ENCODE results near the gene RIPK1.
A peak's percentile ranks its signal among the peaks of the same experiment; 100 is the strongest.

Gene RIPK1

DNA sequence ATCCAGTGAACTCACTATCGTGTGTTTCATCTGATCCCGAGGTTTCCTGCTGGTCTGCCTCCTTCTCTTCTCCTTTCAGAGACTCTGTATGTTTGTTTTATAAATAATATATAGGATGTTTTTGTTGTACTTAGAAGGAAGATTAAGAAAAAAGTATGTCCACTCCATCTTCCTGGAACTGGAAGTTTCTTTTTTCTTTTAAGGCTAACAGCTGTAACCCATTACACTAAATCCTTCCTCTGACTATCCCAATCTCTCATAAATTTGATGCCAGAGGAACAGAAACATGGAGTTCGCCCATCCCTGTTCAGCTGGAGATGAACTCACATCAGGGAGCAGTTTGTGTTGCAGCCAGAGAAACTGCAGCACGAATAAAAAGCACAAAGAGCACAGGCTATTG lies 20.7 kb downstream of the RIPK1 start:
- no peaks in the 10 kb centered on the region for H3K27me3 ChIP-seq (ENCODE audit: control insufficient read depth in 1 of 2, insufficient read depth in 2 of 2, low read length in 2 of 2)
- no peak overlapping the region for H3K9ac ChIP-seq (ENCODE audit: low read length)
- no peak overlapping the region for H3K27ac ChIP-seq (ENCODE audit: low read depth, low read length)
- H3K4me1 ChIP-seq (ENCODE audit: insufficient read depth, low read length), result peaks cover 4% of the 10 kb centered on the region
- H3K4me3 ChIP-seq (ENCODE audit: low read depth in 1 of 2, low read length in 2 of 2), result no peak overlapping the region
- H3K9me3 ChIP-seq (ENCODE audit: low read length), result no peaks in the 10 kb centered on the region
- H3K36me3 ChIP-seq (ENCODE audit: insufficient read depth, low read length), result peaks cover 53% of the 10 kb centered on the region

GRCh38 chr6:3090013-3090412 lies 21.7 kb downstream of the RIPK1 start:
- H3K27me3 ChIP-seq (ENCODE audit: control insufficient read depth in 1 of 2, insufficient read depth in 2 of 2, low read length in 2 of 2), result no peaks in the 10 kb centered on the region
- H3K4me3 ChIP-seq (ENCODE audit: low read depth in 1 of 2, low read length in 2 of 2), result no peak overlapping the region
- H3K27ac ChIP-seq (ENCODE audit: low read depth, low read length), result no peak overlapping the region
- H3K4me1 ChIP-seq (ENCODE audit: insufficient read depth, low read length), result peaks cover 4% of the 10 kb centered on the region
- H3K9me3 ChIP-seq (ENCODE audit: low read length), result no peaks in the 10 kb centered on the region
- no peak overlapping the region for H3K9ac ChIP-seq (ENCODE audit: low read length)
- peaks cover 45% of the 10 kb centered on the region for H3K36me3 ChIP-seq (ENCODE audit: insufficient read depth, low read length)

- Histone ChIP-seq H3K27ac (ENCODE audit: low read depth, low read length) (no peak overlapping the region), H3K4me1 (ENCODE audit: insufficient read depth, low read length) (no peaks in the 10 kb centered on the region), H3K36me3 (ENCODE audit: insufficient read depth, low read length) (peaks cover 27% of the 10 kb centered on the region), H3K9me3 (ENCODE audit: low read length) (no peaks in the 10 kb centered on the region), H3K9ac (ENCODE audit: low read length) (no peak overlapping the region), H3K4me3 (ENCODE audit: low read depth in 1 of 2, low read length in 2 of 2) (no peak overlapping the region), H3K27me3 (ENCODE audit: control insufficient read depth in 1 of 2, insufficient read depth in 2 of 2, low read length in 2 of 2) (no peaks in the 10 kb centered on the region)
Observed at GRCh38 chr6:3094815-3095214, 26.5 kb downstream of the RIPK1 start.

DNA sequence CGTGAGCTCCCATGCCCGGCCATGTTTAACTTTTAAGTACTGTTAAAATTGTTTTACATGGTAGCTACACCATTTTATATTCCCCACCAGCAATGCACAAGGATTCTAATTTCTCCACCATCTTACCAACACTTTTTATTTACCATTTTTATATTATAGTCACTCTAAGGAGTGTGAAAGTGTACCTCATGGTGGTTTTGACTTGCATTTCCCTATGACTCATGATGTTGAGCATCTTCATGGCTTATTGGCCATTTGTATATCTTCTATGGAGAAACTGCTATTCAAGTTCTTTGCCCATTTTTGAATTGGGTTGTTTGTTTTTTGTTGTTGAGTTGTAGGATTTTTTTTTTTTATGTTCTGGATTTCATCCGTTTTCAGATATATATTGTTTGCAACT lies 34.6 kb downstream of the RIPK1 start:
- no peak overlapping the region for H3K9ac ChIP-seq (ENCODE audit: low read length)
- H3K4me1 ChIP-seq (ENCODE audit: insufficient read depth, low read length), result no peaks in the 10 kb centered on the region
- H3K9me3 ChIP-seq (ENCODE audit: low read length), result no peaks in the 10 kb centered on the region
- no peak overlapping the region for H3K4me3 ChIP-seq (ENCODE audit: low read depth in 1 of 2, low read length in 2 of 2)
- no peak overlapping the region for H3K27ac ChIP-seq (ENCODE audit: low read depth, low read length)
- peaks cover 58% of the 10 kb centered on the region for H3K36me3 ChIP-seq (ENCODE audit: insufficient read depth, low read length)
- H3K27me3 ChIP-seq (ENCODE audit: control insufficient read depth in 1 of 2, insufficient read depth in 2 of 2, low read length in 2 of 2), result no peaks in the 10 kb centered on the region

DNA sequence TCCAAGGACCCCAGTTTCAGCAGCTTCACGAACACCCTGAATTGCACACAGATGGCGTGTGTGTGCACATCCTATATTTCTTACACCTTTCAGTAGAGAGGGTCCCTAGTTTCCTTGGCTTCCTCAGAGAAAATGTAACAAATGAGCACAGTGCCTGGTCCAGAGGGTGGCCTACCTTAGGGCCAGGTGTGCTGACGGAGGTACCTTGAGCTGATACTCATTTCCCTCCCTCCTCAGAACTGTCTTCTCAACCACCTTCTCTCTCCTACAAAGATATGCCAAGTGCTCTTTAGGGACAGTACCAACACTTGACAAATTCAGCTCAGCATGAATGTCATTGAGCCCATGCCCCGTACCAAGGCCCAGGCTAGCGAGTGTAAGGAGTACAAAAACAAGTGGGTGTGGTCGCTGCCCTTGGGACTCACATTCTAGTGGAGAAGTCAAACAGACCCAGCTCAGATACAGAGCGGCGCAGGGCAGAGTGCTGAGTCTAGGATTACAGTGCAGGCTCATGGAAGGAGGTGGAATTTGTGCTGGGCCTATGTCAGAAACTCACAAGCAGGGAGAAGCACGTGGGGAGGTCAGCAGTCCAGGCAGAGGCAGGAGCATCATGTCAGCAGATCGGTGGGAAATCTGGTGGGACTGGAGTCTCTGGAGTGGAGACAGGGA lies 40.6 kb downstream of the RIPK1 start:
- Histone ChIP-seq H3K4me3 (ENCODE audit: low read depth in 1 of 2, low read length in 2 of 2) (no peak overlapping the region), H3K4me1 (ENCODE audit: insufficient read depth, low read length) (no peaks in the 10 kb centered on the region), H3K27ac (ENCODE audit: low read depth, low read length) (no peak overlapping the region), H3K9ac (ENCODE audit: low read length) (no peak overlapping the region), H3K9me3 (ENCODE audit: low read length) (no peaks in the 10 kb centered on the region), H3K36me3 (ENCODE audit: insufficient read depth, low read length) (peaks cover 80% of the 10 kb centered on the region), H3K27me3 (ENCODE audit: control insufficient read depth in 1 of 2, insufficient read depth in 2 of 2, low read length in 2 of 2) (no peaks in the 10 kb centered on the region)

DNA sequence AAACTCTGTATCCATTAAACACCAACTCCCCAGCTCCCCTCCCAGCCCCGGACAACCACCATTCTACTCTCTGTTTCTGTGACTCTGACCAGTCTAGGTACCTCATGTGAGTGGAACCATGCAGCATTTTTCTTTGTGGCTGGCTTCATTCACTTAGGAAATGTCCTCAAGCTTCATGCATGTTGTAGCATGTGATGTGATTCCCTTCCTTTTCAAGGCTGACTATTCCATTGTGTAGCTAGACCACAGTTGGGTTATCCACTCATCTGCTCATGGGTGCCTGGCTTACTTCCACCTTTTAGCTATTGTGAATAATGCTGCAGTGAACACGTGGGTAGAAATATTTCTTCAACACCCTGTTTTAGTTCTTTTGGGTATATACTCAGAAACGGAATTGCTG lies 41.5 kb downstream of the RIPK1 start:
- Histone ChIP-seq H3K4me3 (ENCODE audit: low read depth in 1 of 2, low read length in 2 of 2) (no peak overlapping the region), H3K9me3 (ENCODE audit: low read length) (no peaks in the 10 kb centered on the region), H3K27me3 (ENCODE audit: control insufficient read depth in 1 of 2, insufficient read depth in 2 of 2, low read length in 2 of 2) (no peaks in the 10 kb centered on the region), H3K9ac (ENCODE audit: low read length) (no peak overlapping the region), H3K36me3 (ENCODE audit: insufficient read depth, low read length) (peaks cover 81% of the 10 kb centered on the region), H3K27ac (ENCODE audit: low read depth, low read length) (no peak overlapping the region), H3K4me1 (ENCODE audit: insufficient read depth, low read length) (no peaks in the 10 kb centered on the region)

DNA sequence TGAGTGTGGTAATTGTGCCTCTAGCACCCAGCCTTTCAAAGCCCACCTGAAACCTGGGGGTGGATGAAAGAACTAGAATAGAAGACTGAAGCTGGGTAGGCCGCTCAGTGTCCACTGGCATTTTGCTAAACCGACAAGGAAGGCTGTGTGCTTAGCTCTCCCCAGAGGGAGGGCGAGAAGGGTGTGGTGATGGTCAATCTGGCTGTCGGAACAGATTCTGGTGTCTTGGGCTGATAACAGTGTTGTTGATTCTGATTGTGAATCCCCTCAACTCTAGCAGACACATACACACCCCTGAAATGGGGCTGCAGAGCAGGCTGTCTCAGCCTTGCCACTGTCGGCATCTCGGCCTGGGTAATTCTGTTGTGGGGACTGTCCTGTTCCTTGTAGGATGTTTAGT lies 46.1 kb downstream of the RIPK1 start:
- H3K9me3 ChIP-seq (ENCODE audit: low read length), result no peaks in the 10 kb centered on the region
- no peaks in the 10 kb centered on the region for H3K27me3 ChIP-seq (ENCODE audit: control insufficient read depth in 1 of 2, insufficient read depth in 2 of 2, low read length in 2 of 2)
- H3K27ac ChIP-seq (ENCODE audit: low read depth, low read length), result no peak overlapping the region
- H3K4me1 ChIP-seq (ENCODE audit: insufficient read depth, low read length), result peaks cover 10% of the 10 kb centered on the region
- no peak overlapping the region for H3K4me3 ChIP-seq (ENCODE audit: low read depth in 1 of 2, low read length in 2 of 2)
- no peak overlapping the region for H3K9ac ChIP-seq (ENCODE audit: low read length)
- peaks cover 42% of the 10 kb centered on the region for H3K36me3 ChIP-seq (ENCODE audit: insufficient read depth, low read length)

DNA sequence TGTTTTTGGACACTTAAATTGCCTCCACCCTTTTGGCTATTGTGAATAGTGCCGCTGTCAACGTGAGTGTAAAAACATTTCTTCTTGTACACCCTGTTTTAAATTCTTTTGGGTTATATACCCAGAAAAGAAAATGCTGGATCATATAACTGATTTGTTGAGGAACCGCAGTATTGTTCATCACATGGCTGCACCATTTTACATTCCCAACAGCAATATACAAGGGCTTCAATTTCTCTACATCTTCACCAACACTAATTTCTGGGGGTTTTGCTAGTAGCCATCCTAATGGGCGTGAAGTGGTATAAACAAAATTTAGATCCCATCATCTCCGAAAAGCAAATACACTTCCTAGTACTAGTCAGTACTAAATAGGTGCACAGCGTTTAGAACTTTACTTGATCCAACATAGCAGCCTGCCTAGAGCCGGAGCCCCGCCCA lies 49.6 kb downstream of the RIPK1 start:
- Histone ChIP-seq H3K4me1 (ENCODE audit: insufficient read depth, low read length) (peaks cover 13% of the 10 kb centered on the region), H3K9me3 (ENCODE audit: low read length) (no peaks in the 10 kb centered on the region), H3K4me3 (ENCODE audit: low read depth in 1 of 2, low read length in 2 of 2) (peak overlapping the region; percentile 66 to 82), H3K9ac (ENCODE audit: low read length) (no peak overlapping the region), H3K27me3 (ENCODE audit: control insufficient read depth in 1 of 2, insufficient read depth in 2 of 2, low read length in 2 of 2) (no peaks in the 10 kb centered on the region), H3K36me3 (ENCODE audit: insufficient read depth, low read length) (peaks cover 18% of the 10 kb centered on the region), H3K27ac (ENCODE audit: low read depth, low read length) (peak overlapping the region; percentile 90)

GRCh38 chr6:3118353-3119039 lies 50.2 kb downstream of the RIPK1 start, which contains the start of gene BPHL:
TSS of gene BPHL (plus strand) at chr6:3118711. CDS start at chr6:3118741, 30 bp downstream.
- H3K27me3 ChIP-seq (ENCODE audit: control insufficient read depth in 1 of 2, insufficient read depth in 2 of 2, low read length in 2 of 2), result no peaks in the 10 kb centered on the region
- peak within 1 kb of the TSS; percentile 90 for H3K27ac ChIP-seq (ENCODE audit: low read depth, low read length)
- peak within 1 kb of the TSS; percentile 54 for H3K9ac ChIP-seq (ENCODE audit: low read length)
- peak within 1 kb of the TSS; percentile 66 to 82 for H3K4me3 ChIP-seq (ENCODE audit: low read depth in 1 of 2, low read length in 2 of 2)
- H3K9me3 ChIP-seq (ENCODE audit: low read length), result no peaks in the 10 kb centered on the region
- peaks cover 12% of the 10 kb centered on the region for H3K36me3 ChIP-seq (ENCODE audit: insufficient read depth, low read length)
- peaks cover 13% of the 10 kb centered on the region for H3K4me1 ChIP-seq (ENCODE audit: insufficient read depth, low read length)

- Histone ChIP-seq H3K27me3 (ENCODE audit: control insufficient read depth in 1 of 2, insufficient read depth in 2 of 2, low read length in 2 of 2) (no peaks in the 10 kb centered on the region), H3K9ac (ENCODE audit: low read length) (peak overlapping the region; percentile 54), H3K4me3 (ENCODE audit: low read depth in 1 of 2, low read length in 2 of 2) (peak overlapping the region; percentile 66 to 82), H3K9me3 (ENCODE audit: low read length) (no peaks in the 10 kb centered on the region), H3K36me3 (ENCODE audit: insufficient read depth, low read length) (peaks cover 5% of the 10 kb centered on the region), H3K27ac (ENCODE audit: low read depth, low read length) (peak overlapping the region; percentile 90), H3K4me1 (ENCODE audit: insufficient read depth, low read length) (peaks cover 13% of the 10 kb centered on the region)
Observed at GRCh38 chr6:3119040-3119723, 50.9 kb downstream of the RIPK1 start.

- no peak overlapping the region for H3K27ac ChIP-seq (ENCODE audit: low read depth, low read length)
- no peak overlapping the region for H3K4me3 ChIP-seq (ENCODE audit: low read depth in 1 of 2, low read length in 2 of 2)
- H3K36me3 ChIP-seq (ENCODE audit: insufficient read depth, low read length), result no peaks in the 10 kb centered on the region
- peaks cover 13% of the 10 kb centered on the region for H3K4me1 ChIP-seq (ENCODE audit: insufficient read depth, low read length)
- H3K9ac ChIP-seq (ENCODE audit: low read length), result no peak overlapping the region
- no peaks in the 10 kb centered on the region for H3K9me3 ChIP-seq (ENCODE audit: low read length)
- H3K27me3 ChIP-seq (ENCODE audit: control insufficient read depth in 1 of 2, insufficient read depth in 2 of 2, low read length in 2 of 2), result no peaks in the 10 kb centered on the region
Observed at GRCh38 chr6:3120765-3121089, 52.4 kb downstream of the RIPK1 start.
